A673 (cell line): ENCODE measurements around the gene CDK7. TPM values are rescaled to one million over a fixed set of nuclear protein-coding genes. Genes with fewer than 3 reads are reported as not detected.

Experiments
- BruUV-seq: library from RNA; stranded (reverse); fragments of 400-500 nt; replicated peaks from 2 replicates; lab custom pipeline; 2021; lab: Mats Ljungman, UMichigan
- CTCF ChIA-PET: fragments of 300-600 bp; sonication (Branson Sonifier 250); formaldehyde crosslinking; loops from one replicate; lab custom pipeline; 2022; ENCODE audit warnings: antibody characterized with exemption; lab: Charles Lee
- POLR2A ChIA-PET: fragments of 300-600 bp; sonication (Branson Sonifier 250); formaldehyde crosslinking; loops from one replicate; lab custom pipeline; 2022; ENCODE audit warnings: antibody characterized with exemption; ENCODE audit not compliant: low non-redundant PET; lab: Charles Lee
- DNase-seq: peaks from one replicate; pipeline ENCODE4 v3.0.0-alpha.2; 2015; ENCODE audit warnings: low spot score
- H3K27ac ChIP-seq: fragments of 200-600 bp; sonication (generic); 2 replicates; pipeline ENCODE4 v1.5.1; 2016; ENCODE audit warnings: mixed run types, low read depth, mild to moderate bottlenecking, mixed read lengths, antibody characterized with exemption, low read length; ENCODE audit not compliant: poor library complexity, severe bottlenecking
- H3K27me3 ChIP-seq: fragments of 200-600 bp; sonication (generic); replicated peaks from 2 replicates; pipeline ENCODE4 v1.6.1; 2017; ENCODE audit warnings: mixed run types, low read depth, mild to moderate bottlenecking, mixed read lengths, antibody characterized with exemption, low read length; ENCODE audit not compliant: insufficient read depth, poor library complexity
- H3K36me3 ChIP-seq: fragments of 200-600 bp; sonication (generic); 2 replicates; pipeline ENCODE4 v1.6.1; 2016; ENCODE audit warnings: mixed run types, mild to moderate bottlenecking, mixed read lengths, antibody characterized with exemption, low read length; ENCODE audit not compliant: insufficient read depth, poor library complexity, severe bottlenecking
- H3K4me1 ChIP-seq: fragments of 200-600 bp; sonication (generic); 2 replicates; pipeline ENCODE4 v1.6.1; 2017; ENCODE audit warnings: mixed run types, mild to moderate bottlenecking, mixed read lengths, antibody characterized with exemption, low read length; ENCODE audit not compliant: insufficient read depth, poor library complexity, severe bottlenecking
- H3K4me3 ChIP-seq: fragments of 200-600 bp; sonication (generic); 2 replicates; pipeline ENCODE4 v1.5.1; 2016; ENCODE audit warnings: low read depth, mixed run types, mild to moderate bottlenecking, mixed read lengths, low read length; ENCODE audit not compliant: poor library complexity, severe bottlenecking
- H3K9me3 ChIP-seq: fragments of 200-600 bp; sonication (generic); 2 replicates; pipeline ENCODE4 v1.6.1; 2016; ENCODE audit warnings: mixed run types, low read depth, mild to moderate bottlenecking, mixed read lengths, antibody characterized with exemption, low read length; ENCODE audit not compliant: poor library complexity, severe bottlenecking
- EZH2 ChIP-seq: fragments of 200-600 bp; sonication (generic); IDR thresholded peaks from 2 replicates; pipeline ENCODE4 v1.6.1; 2017; ENCODE audit warnings: borderline replicate concordance, low read depth, mild to moderate bottlenecking, mixed read lengths, antibody characterized with exemption, low read length; ENCODE audit not compliant: poor library complexity, severe bottlenecking
- intact Hi-C: fragments of 100-400 bp; cut with micrococcal nuclease; formaldehyde crosslinking; loops from one replicate; pipeline ENCODE4 v1.10.0; 2022; ENCODE audit not compliant: unreplicated experiment
- total RNA-seq: library from RNA; stranded (reverse); gene quantifications from 2 replicates; pipeline ENCODE4 v1.2.3, GENCODE V29; 2021
- TF ChIP-seq, protein P1 (sequence below): fragments of 300-800, 200-600 bp; sonication (generic); conservative IDR thresholded peaks from 2 replicates; pipeline ENCODE4 v1.5.1; 2017; ENCODE audit warnings: low read depth, mild to moderate bottlenecking, antibody characterized with exemption, low read length, moderate library complexity, mixed read lengths

The CDK7 gene
- total RNA-seq, 1 experiment from 2014 or later = 35.8 TPM

DNA sequence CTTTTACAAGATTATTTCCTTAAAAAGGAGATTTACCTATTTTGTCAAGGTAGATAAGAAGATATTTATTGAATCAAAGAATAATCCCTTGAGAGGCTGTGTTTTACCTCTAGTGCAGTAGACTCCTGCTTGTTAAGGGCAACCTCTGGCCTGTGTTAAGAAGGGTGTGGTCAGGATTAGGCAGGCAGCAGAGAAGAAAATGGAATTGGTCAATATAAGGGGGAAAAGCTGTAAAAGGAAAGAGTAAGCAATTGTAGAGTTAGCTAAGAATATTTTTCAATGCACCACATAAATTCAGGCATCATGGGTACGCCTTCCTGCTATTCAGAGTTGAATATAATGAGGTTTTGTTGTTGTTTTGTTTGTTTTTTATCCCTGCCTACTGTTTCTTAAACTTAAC, 91.7 kb downstream of the CDK7 start:
- Histone ChIP-seq H3K36me3 (no peaks in the 10 kb centered on the region), H3K4me1 (no peaks in the 10 kb centered on the region), H3K27me3 (no peaks in the 10 kb centered on the region), H3K4me3 (no peak overlapping the region), H3K9me3 (no peaks in the 10 kb centered on the region), H3K27ac (no peak overlapping the region)
- TF ChIP-seq EZH2 = no peak
- TF ChIP-seq, protein P1, sequence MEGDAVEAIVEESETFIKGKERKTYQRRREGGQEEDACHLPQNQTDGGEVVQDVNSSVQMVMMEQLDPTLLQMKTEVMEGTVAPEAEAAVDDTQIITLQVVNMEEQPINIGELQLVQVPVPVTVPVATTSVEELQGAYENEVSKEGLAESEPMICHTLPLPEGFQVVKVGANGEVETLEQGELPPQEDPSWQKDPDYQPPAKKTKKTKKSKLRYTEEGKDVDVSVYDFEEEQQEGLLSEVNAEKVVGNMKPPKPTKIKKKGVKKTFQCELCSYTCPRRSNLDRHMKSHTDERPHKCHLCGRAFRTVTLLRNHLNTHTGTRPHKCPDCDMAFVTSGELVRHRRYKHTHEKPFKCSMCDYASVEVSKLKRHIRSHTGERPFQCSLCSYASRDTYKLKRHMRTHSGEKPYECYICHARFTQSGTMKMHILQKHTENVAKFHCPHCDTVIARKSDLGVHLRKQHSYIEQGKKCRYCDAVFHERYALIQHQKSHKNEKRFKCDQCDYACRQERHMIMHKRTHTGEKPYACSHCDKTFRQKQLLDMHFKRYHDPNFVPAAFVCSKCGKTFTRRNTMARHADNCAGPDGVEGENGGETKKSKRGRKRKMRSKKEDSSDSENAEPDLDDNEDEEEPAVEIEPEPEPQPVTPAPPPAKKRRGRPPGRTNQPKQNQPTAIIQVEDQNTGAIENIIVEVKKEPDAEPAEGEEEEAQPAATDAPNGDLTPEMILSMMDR = no peak
- CTCF ChIA-PET = no interaction called here
- DNase-seq = no peak
- BruUV-seq = no TSS peak
- POLR2A ChIA-PET = no interaction called here
- intact Hi-C loops = no loop called here

Other genes starting within 250 kb of the CDK7 start
- gene SLC30A5, start 140.9 kb upstream of the CDK7 start, total RNA-seq = 64.6 and 67.1 TPM in 2 replicates
- gene CCNB1, start 67.7 kb upstream of the CDK7 start, total RNA-seq = 426 and 444 TPM in 2 replicates
- gene CENPH, start 45.3 kb upstream of the CDK7 start, total RNA-seq = 56.9 and 68.9 TPM in 2 replicates
- gene CCDC125, start 97.9 kb downstream of the CDK7 start, total RNA-seq = 7.4 and 9.4 TPM in 2 replicates
- gene AK6, start 134.6 kb downstream of the CDK7 start, total RNA-seq = 69.4 and 97.5 TPM in 2 replicates
- 77.2 and 91.4 TPM in 2 replicates for gene TAF9, start 134.6 kb downstream of the CDK7 start, total RNA-seq
- 19.3 and 27.1 TPM in 2 replicates for gene RAD17, start 134.9 kb downstream of the CDK7 start, total RNA-seq
- 0.32 and 0.39 TPM in 2 replicates for gene MARVELD2, start 180.2 kb downstream of the CDK7 start, total RNA-seq